H9 (cell line): ENCODE results near the gene MARCHF7. TPM values are rescaled to one million over a fixed set of nuclear protein-coding genes. Genes with fewer than 3 reads are reported as not detected.

Experiments
- DNase-seq: peaks from one replicate; pipeline ENCODE4 v3.0.0-alpha.2; 2017
- H2AFZ ChIP-seq: one replicate; pipeline ENCODE4 v1.6.1; 2013; ENCODE audit warnings: mild to moderate bottlenecking, low read length, control low read depth, moderate library complexity
- H2AK5ac ChIP-seq: 2 replicates; pipeline ENCODE4 v1.6.1; 2013; ENCODE audit warnings: low read length, control low read depth, mixed read lengths; ENCODE audit not compliant: insufficient read length
- H2BK120ac ChIP-seq: one replicate; pipeline ENCODE4 v1.6.1; 2013; ENCODE audit warnings: low read depth, mild to moderate bottlenecking, low read length, control low read depth, inconsistent platforms; ENCODE audit not compliant: poor library complexity, severe bottlenecking
- H2BK12ac ChIP-seq: 2 replicates; pipeline ENCODE4 v1.6.1; 2013; ENCODE audit warnings: low read length, control low read depth, mixed read lengths, low read depth; ENCODE audit not compliant: insufficient read length
- H2BK15ac ChIP-seq: 2 replicates; pipeline ENCODE4 v1.6.1; 2013; ENCODE audit warnings: low read depth, low read length, control low read depth
- H2BK20ac ChIP-seq: one replicate; pipeline ENCODE4 v1.6.1; 2013; ENCODE audit warnings: low read depth, mild to moderate bottlenecking, low read length, control low read depth, inconsistent platforms; ENCODE audit not compliant: poor library complexity, severe bottlenecking
- H2BK5ac ChIP-seq: 2 replicates; pipeline ENCODE4 v1.6.1; 2013; ENCODE audit warnings: low read length, control low read depth, mixed read lengths; ENCODE audit not compliant: insufficient read length
- H3K14ac ChIP-seq: 2 replicates; pipeline ENCODE4 v1.6.1; 2013; ENCODE audit warnings: low read length, control low read depth; ENCODE audit not compliant: insufficient read depth
- H3K18ac ChIP-seq: 2 replicates; pipeline ENCODE4 v1.6.1; 2013; ENCODE audit warnings: low read depth, mild to moderate bottlenecking, mixed read lengths, low read length, control low read depth; ENCODE audit not compliant: insufficient read length
- H3K23ac ChIP-seq: 2 replicates; pipeline ENCODE4 v1.6.1; 2013; ENCODE audit warnings: low read length, control low read depth, mixed read lengths, low read depth; ENCODE audit not compliant: insufficient read length
- H3K23me2 ChIP-seq: 2 replicates; pipeline ENCODE4 v1.6.1; 2013; ENCODE audit warnings: low read depth, mild to moderate bottlenecking, mixed read lengths, low read length, control low read depth; ENCODE audit not compliant: insufficient read length, poor library complexity, severe bottlenecking
- H3K27ac ChIP-seq: 2 replicates; pipeline ENCODE4 v1.5.1; 2013; ENCODE audit warnings: low read length, control low read depth, mixed read lengths, low read depth; ENCODE audit not compliant: insufficient read length
- H3K27me3 ChIP-seq: 2 replicates; pipeline ENCODE4 v1.6.1; 2013; ENCODE audit warnings: low read length, control low read depth, inconsistent platforms; ENCODE audit not compliant: insufficient read depth
- H3K4ac ChIP-seq: 2 replicates; pipeline ENCODE4 v1.6.1; 2013; ENCODE audit warnings: low read depth, mild to moderate bottlenecking, control low read depth, inconsistent platforms, low read length, moderate library complexity
- H3K4me1 ChIP-seq: 2 replicates; pipeline ENCODE4 v1.6.1; 2013; ENCODE audit warnings: low read length, control low read depth, inconsistent platforms; ENCODE audit not compliant: insufficient read depth
- H3K4me2 ChIP-seq: 2 replicates; pipeline ENCODE4 v1.6.1; 2013; ENCODE audit warnings: low read length, control low read depth, mixed read lengths; ENCODE audit not compliant: insufficient read length, insufficient read depth
- H3K56ac ChIP-seq: 2 replicates; pipeline ENCODE4 v1.6.1; 2013; ENCODE audit warnings: low read depth, mild to moderate bottlenecking, mixed read lengths, low read length, control low read depth; ENCODE audit not compliant: insufficient read length
- H3K79me1 ChIP-seq: 2 replicates; pipeline ENCODE4 v1.6.1; 2013; ENCODE audit warnings: low read depth, mild to moderate bottlenecking, moderate library complexity, low read length, control low read depth, inconsistent platforms; ENCODE audit not compliant: insufficient read depth, poor library complexity, severe bottlenecking
- H3K79me2 ChIP-seq: 2 replicates; pipeline ENCODE4 v1.6.1; 2013; ENCODE audit warnings: low read length, control low read depth, inconsistent platforms; ENCODE audit not compliant: insufficient read depth
- H3K9ac ChIP-seq: 2 replicates; pipeline ENCODE4 v1.6.1; 2013; ENCODE audit warnings: low read length, control low read depth, mixed read lengths; ENCODE audit not compliant: insufficient read length; ENCODE audit errors: extremely low read depth
- H3K9me3 ChIP-seq: one replicate; pipeline ENCODE4 v1.6.1; 2013; ENCODE audit warnings: low read depth, low read length, inconsistent platforms; ENCODE audit not compliant: control insufficient read depth
- H3T11ph ChIP-seq: one replicate; pipeline ENCODE4 v1.6.1; 2013; ENCODE audit warnings: mild to moderate bottlenecking, low read length, control low read depth, inconsistent platforms
- H4K20me1 ChIP-seq: one replicate; pipeline ENCODE4 v1.6.1; 2013; ENCODE audit not compliant: control insufficient read depth, insufficient read length, insufficient read depth
- H4K5ac ChIP-seq: 2 replicates; pipeline ENCODE4 v1.6.1; 2013; ENCODE audit warnings: low read depth, mild to moderate bottlenecking, mixed read lengths, low read length, control low read depth; ENCODE audit not compliant: insufficient read length
- H4K8ac ChIP-seq: replicated peaks from 2 replicates; pipeline ENCODE4 v1.6.1; 2013; ENCODE audit warnings: low read length, control low read depth, mixed read lengths, low read depth; ENCODE audit not compliant: insufficient read length
- H4K91ac ChIP-seq: 2 replicates; pipeline ENCODE4 v1.6.1; 2013; ENCODE audit warnings: low read depth, mild to moderate bottlenecking, moderate library complexity, mixed read lengths, low read length, control low read depth; ENCODE audit not compliant: insufficient read length
- H3K27ac Mint-ChIP-seq, 3 experiments: 2 replicates in 2 of 3; 3 replicates in 1 of 3; pipeline ENCODE4 v1.8.0; 2020 to 2021; ENCODE audit warnings: mixed read lengths in 3 of 3, mild to moderate bottlenecking in 1 of 3, moderate library complexity in 1 of 3
- H3K27me3 Mint-ChIP-seq: 2 replicates; pipeline ENCODE4 v1.8.0; 2021; ENCODE audit warnings: low read depth, mild to moderate bottlenecking, moderate library complexity, mixed read lengths
- H3K36me3 Mint-ChIP-seq, 3 experiments: 2 replicates in 2 of 3; 3 replicates in 1 of 3; pipeline ENCODE4 v1.8.0; 2020 to 2021; ENCODE audit warnings: low read depth in 3 of 3, mixed read lengths in 3 of 3; ENCODE audit not compliant: insufficient read depth in 1 of 3
- H3K4me1 Mint-ChIP-seq, 2 experiments: 2 replicates each; pipeline ENCODE4 v1.8.0; 2020; ENCODE audit warnings: mixed read lengths in 2 of 2
- H3K4me3 Mint-ChIP-seq, 2 experiments: 2 replicates in 1 of 2; 3 replicates in 1 of 2; pipeline ENCODE4 v1.8.0; 2020 to 2021; ENCODE audit warnings: mild to moderate bottlenecking in 2 of 2, mixed read lengths in 2 of 2, moderate library complexity in 1 of 2
- H3K9me3 Mint-ChIP-seq, 2 experiments: 2 replicates in 1 of 2; 3 replicates in 1 of 2; pipeline ENCODE4 v1.8.0; 2020; ENCODE audit warnings: mild to moderate bottlenecking in 2 of 2, mixed read lengths in 2 of 2, moderate library complexity in 1 of 2
- WGBS: extraction: QIAGEN DNeasy Blood & Tissue Kit; methylation state at CpG from one replicate; pipeline ENCODE4 v1.1.7; 2013; ENCODE audit warnings: missing lambda C conversion rate, low lambda C conversion rate, mixed read lengths; ENCODE audit not compliant: insufficient read length; ENCODE audit errors: extremely low coverage; 5-methylcytosine and 5-hydroxymethylcytosine counted together
- total RNA-seq: library from RNA; stranded (reverse); gene quantifications from 2 replicates; pipeline ENCODE4 v1.2.1, GENCODE V29; 2021
- TF ChIP-seq, protein P1 (sequence below): fragments of 200-600 bp; sonication (generic); conservative IDR thresholded peaks from 3 replicates; pipeline ENCODE4 v1.8.0; 2021; ENCODE audit warnings: antibody characterized with exemption, mild to moderate bottlenecking

MARCHF7 gene
- total RNA-seq, 1 experiment from 2014 or later, result 111 TPM

GRCh38 chr2:159716857-159717256 lies 4.6 kb downstream of the MARCHF7 start:
- Histone ChIP-seq H3K18ac (no peak overlapping the region), H4K20me1 (no peaks in the 10 kb centered on the region), H3K79me2 (peaks cover 83% of the 10 kb centered on the region), H3K56ac (no peak overlapping the region), H3K4ac (no peak overlapping the region), H2BK15ac (no peak overlapping the region), H2BK20ac (no peak overlapping the region), H3K9ac (no peak overlapping the region), H3T11ph (no peak overlapping the region), H3K14ac (no peak overlapping the region), H3K4me1 (no peaks in the 10 kb centered on the region), H3K27me3 (no peaks in the 10 kb centered on the region), H3K23me2 (no peaks in the 10 kb centered on the region), H2AFZ (no peak overlapping the region), H2BK5ac (no peak overlapping the region), H3K9me3 (no peaks in the 10 kb centered on the region), H3K4me2 (no peak overlapping the region), H3K79me1 (no peaks in the 10 kb centered on the region), H2BK12ac (no peak overlapping the region), H4K5ac (no peak overlapping the region), H4K8ac (no peak overlapping the region), H2AK5ac (no peak overlapping the region), H4K91ac (no peak overlapping the region), H3K23ac (no peak overlapping the region), H2BK120ac (no peak overlapping the region), H3K27ac (no peak overlapping the region)
- TF ChIP-seq, protein P1, sequence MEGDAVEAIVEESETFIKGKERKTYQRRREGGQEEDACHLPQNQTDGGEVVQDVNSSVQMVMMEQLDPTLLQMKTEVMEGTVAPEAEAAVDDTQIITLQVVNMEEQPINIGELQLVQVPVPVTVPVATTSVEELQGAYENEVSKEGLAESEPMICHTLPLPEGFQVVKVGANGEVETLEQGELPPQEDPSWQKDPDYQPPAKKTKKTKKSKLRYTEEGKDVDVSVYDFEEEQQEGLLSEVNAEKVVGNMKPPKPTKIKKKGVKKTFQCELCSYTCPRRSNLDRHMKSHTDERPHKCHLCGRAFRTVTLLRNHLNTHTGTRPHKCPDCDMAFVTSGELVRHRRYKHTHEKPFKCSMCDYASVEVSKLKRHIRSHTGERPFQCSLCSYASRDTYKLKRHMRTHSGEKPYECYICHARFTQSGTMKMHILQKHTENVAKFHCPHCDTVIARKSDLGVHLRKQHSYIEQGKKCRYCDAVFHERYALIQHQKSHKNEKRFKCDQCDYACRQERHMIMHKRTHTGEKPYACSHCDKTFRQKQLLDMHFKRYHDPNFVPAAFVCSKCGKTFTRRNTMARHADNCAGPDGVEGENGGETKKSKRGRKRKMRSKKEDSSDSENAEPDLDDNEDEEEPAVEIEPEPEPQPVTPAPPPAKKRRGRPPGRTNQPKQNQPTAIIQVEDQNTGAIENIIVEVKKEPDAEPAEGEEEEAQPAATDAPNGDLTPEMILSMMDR, result no peak
- DNase-seq, result no peak
- Mint-ChIP-seq H3K27me3 (no peaks in the 10 kb centered on the region), H3K4me3 (no peak overlapping the region), H3K4me1 (peaks cover 31 to 57% of the 10 kb centered on the region in 2 experiments), H3K9me3 (no peaks in the 10 kb centered on the region), H3K36me3 (peaks cover 33 to 72% (median 49%) of the 10 kb centered on the region in 3 experiments), H3K27ac (peak overlapping the region in 2 of 3 experiments; percentile 37 to 85; a peak in 4 of 7 replicates)
- no CpG with 5 or more reads among the region's 2 CpGs for WGBS
